GM18508 (cell line): ENCODE results near the gene UNC50.

Experiments
- ATAC-seq: cut with Tn5 transposase; IDR thresholded peaks from one replicate; pipeline ENCODE4 v1.9.1; 2021; ENCODE audit warnings: moderate number of reproducible peaks; ENCODE audit not compliant: insufficient read depth, unreplicated experiment

Gene UNC50

DNA sequence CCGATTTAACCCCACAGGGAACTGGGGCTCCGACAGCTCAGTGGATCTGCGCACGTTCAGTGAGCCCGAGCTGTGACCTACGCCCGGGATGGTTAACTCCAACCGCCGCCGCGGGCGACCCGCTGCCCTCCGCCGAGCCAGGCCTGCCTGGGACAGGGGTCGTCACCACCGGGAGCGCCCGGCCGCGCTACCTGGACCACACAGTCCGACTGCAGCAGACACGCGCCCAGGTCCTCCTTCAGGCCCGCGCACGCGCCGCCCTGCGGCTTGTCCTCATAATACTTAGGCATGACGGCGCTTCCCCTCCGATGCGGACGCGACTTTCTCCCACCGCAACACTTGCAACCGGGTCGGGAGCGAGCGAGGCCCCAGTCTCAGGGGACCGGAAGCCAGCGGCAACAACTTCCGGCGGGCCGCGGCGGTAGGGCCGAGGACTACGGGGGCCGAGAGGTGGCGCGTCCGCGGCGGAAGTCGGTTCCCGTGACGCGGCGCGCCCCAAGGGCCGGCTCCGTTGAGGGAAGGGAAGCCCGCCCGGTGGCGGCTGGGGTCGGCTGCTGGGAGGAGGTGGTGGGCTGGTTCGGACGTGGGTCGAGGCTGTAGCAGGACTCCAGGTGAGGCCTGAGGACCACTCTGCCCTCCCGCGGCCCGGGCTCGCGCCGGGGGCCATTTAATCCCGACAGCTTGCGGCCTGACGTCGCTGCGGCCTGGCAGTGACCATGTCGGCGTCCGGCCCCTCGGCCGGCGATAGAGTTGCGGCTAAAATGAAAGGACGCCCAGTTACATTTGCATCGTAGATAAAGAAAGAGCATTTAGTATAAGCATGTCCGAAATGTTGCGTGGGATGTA, at the start of gene UNC50, which contains the start of gene COA5:
Gene UNC50 (plus strand): TSS at position 474 of the 846 bp plus-strand sequence. CDS start 1,171 bp downstream, outside the sequence.
Gene COA5 (minus strand): TSS at position 397 of the 846 bp plus-strand sequence. CDS start 107 bp downstream, at position 290.
- peak; percentile 59 for ATAC-seq

DNA sequence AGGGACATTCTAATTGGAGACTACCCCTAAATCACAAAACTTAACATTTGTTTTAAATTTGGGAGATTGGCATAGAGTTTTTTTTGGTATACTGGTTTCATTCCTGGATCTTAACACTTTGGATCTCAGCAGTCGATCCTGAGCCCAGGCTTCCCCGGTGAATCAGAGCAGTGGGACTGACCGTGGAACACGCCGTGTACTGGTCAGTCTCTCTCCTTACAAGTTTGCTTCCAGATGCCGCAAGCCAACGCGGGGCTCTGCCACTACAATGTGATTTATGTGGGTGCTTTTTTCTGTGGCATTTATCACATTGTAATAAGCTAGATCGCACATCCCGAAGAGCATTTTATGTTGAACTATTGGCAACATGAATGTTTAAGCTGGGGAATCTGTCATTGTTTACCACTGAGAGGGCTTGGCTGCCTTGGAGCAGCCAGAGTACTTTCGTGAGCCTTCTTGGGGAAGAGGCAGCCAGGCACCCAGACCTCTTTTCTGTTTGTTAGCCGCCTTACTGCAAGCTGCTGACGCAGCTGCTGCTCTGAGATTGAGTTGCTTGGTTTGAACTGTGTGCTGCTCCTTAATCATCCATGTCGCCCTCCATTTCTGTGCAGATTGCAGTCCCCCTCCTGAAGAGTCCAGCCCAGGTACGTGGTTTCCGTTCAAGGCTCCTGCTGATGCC, 49.4 kb upstream of the UNC50 start:
- no peak for ATAC-seq

GRCh38 chr2:98559581-98559980, 48.8 kb upstream of the UNC50 start:
- ATAC-seq, result no peak

GRCh38 chr2:98560256-98560771, 48.1 kb upstream of the UNC50 start:
- ATAC-seq, result no peak

- ATAC-seq, result no peak
Measured at GRCh38 chr2:98561018-98561417, 47.4 kb upstream of the UNC50 start.

DNA sequence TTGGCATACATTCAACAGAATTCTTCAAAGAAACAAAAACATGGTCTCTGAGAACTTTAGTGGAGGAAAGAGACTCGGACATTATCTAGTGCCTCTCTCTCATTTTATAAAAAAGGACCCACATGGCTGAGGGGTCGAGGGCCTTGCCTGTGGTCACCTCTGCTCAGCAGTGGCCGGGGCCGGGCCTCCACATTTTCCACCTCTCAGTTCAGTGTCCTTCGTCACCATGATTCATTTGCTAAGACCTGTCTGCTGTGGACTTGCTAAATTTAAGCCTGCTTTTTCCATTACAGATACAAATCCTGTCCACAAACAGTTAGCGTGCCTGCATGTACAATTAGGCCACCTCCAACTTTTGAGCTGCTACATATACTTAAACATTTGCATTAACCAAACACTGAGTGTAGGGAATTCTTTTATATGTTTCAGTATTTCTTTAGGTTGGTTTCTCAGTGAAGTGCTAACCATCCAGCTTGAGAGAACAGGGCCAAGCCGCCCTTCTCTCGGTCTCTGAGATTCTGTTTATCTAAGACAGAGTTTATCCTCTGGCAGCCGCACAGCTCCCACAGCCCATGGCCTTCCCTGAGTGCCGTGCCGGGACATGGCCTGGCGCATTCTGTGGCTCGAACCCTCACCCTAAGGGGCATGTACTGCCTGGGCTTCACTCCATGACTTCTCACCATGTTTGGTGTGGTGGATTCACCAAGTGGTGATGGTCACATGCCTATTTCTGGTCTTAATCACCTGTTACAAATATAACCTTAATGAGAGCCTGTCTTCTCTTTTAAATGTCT, 46.3 kb upstream of the UNC50 start:
- ATAC-seq, result no peak

DNA sequence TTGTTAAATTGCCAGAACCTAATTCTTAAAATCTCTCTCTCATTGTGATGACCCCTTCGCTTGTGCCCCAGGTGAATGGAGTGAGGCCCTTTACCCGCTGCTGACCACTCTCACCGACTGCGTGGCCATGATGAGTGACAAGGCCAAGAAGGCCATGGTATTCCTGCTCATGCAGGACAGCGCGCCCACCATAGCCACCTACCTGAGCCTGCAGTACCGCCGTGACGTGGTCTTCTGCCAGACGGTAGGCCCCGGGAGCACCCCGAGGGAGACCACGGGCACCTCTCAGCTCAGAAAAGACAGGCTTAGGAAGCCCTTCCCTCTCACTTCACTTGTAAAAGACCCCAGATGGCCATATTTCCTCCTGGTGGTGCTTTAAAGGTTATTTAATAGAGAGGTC, 45.0 kb upstream of the UNC50 start:
- no peak for ATAC-seq

DNA sequence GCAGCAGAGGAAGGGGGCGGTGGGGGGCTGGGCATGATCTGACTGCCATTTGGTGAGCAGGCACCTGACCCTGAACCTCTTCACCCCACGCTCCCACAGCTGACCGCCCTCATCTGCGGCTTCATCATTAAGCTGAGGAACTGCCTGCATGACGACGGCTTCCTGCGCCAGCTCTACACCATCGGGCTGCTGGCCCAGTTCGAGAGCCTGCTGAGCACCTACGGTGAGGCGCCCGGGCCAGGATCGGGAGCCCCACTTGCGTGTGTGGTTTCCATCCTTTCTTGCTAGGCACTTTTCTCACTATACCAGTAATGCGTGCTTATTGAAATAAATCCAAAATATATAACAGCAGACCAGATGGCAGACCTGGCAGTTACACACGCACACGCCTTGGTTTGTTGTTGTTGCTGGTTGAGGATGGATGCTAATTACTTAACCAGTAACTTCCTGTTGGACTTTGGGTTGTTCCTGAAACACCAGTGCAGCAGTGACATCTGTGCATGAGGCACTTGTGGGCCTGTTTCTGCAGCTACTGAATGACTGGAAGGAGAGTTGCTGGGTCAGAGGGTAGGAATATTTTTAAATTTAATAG, 43.8 kb upstream of the UNC50 start:
- ATAC-seq, result no peak

GRCh38 chr2:98565286-98565860, 43.0 kb upstream of the UNC50 start:
- ATAC-seq, result no peak

DNA sequence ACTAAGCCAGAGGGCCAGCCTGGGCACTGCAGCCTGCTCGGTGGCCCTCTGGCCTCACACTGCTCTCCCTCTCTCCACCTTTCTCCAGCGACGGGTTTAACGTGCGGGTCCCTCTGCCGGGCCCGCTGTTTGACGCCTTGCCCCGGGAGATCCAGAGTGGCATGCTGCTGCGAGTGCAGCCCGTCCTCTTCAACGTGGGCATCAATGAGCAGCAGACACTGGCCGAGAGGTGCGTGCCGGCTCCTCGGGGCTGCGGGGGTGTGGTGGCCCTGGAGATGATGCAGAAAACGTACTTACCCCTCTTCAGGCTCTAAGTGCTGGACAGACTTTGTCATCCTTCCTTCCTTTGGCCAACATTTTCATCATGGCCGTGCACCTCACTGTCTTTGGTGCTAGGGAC, 42.4 kb upstream of the UNC50 start:
- no peak for ATAC-seq

GRCh38 chr2:98568161-98568956, 40.0 kb upstream of the UNC50 start:
- ATAC-seq, result no peak

- ATAC-seq, result no peak
Measured at GRCh38 chr2:98569197-98569793, 39.1 kb upstream of the UNC50 start.

DNA sequence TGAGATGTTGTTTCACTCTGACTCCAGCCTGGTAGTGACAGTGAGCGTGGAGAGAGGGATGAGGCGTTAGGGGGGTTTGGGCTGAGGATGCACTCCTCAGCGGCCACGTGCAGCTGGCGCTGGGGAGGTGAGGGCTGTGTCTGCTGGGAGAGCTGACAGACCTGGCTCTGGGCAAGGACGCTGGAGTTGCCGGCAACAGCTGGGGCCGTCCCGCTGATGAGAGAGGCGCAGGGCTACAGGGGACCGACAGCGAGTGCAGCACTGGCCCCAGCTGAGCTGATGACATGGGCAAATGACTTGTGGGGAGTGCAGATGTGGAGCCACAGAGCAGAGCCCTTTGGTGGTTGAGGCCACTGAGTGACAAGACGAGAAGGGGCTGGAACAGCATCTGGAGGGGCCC, 38.5 kb upstream of the UNC50 start:
- no peak for ATAC-seq

- no peak for ATAC-seq
Measured at GRCh38 chr2:98570356-98570755, 38.0 kb upstream of the UNC50 start.

DNA sequence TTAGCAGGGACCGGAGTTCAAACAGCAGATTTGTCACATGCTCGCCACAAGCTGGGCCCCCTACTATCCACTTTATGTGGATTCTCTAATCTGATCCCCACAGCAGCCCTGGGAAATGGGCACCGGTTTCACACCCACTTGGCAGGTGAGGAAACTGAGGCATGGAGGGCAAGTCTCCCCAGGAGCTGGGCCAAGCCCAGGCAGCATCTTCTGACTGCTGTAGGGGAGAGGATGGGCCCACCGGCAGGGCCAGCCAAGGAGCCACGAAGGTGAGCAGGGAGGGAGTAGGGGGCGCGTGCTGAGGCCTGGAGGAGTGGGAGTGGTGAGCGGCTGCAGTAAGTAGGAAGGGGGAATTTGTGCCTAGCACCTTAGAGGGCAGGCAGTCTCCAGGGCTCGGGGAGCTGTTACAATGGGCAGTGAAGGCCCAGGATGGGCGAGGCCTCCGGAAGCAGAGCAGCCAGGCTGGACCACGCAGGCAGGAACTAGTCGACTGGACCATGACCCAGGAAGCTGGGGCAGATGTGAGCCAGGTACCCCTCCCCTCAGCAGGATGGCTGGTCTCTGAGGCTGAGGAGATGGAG, 37.2 kb upstream of the UNC50 start:
- ATAC-seq, result no peak

GRCh38 chr2:98571796-98572195, 36.6 kb upstream of the UNC50 start:
- ATAC-seq, result no peak

DNA sequence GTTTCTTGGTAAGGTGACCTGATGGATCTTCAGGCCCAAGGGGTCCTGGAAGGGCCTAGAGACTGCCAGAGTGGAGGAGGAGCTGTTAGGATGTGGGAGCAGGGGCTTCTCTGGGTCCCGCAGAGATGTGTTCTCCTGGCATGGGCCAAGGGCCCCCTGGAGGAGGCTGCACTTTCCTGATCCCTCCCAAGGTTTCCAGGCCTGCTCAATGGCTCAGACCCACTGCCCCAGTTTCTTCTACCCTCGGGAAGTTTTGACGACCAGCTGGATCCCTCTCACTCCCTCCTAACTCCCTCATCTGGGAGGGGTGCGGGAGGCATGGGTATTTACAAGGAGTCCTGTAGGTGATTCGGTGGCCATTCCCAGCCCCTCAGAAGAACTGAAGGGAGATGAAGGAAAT, 36.2 kb upstream of the UNC50 start:
- no peak for ATAC-seq

DNA sequence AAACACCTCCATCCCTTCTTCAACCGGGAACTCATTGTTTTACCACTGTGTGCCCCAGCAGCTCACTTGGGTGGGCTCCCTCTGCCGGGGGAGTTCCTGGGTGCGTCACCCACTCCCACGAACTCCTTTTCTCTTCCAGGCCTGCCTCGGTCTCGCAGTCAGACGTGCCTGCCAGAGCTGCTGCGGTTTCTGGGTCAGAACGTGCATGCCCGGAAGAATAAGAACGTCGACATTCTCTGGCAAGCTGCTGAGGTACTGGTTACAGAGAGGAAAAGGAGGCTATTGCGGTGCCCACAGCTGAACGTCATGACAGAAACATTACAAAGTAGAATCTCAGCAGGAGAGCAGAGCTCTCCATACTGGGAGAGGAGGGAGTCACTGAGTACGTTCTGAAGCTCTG, 35.7 kb upstream of the UNC50 start:
- ATAC-seq, result no peak
